Central memory CD8-positive, alpha-beta T cell (primary cell): Measurements from ENCODE around the gene RANGRF.

Source experiments
- ATAC-seq: fragments of 150-1000 bp; cut with Tn5 transposase; replicated peaks from 2 replicates; pipeline ENCODE4 v1.10.0; 2022; ENCODE audit warnings: mild to moderate bottlenecking, moderate FRiP score, moderate number of reproducible peaks; ENCODE audit not compliant: poor library complexity, severe bottlenecking; ENCODE audit errors: extremely low read depth
- DNase-seq, 2 donors: peaks; one replicate each; pipeline ENCODE4 v3.0.0; 2021; ENCODE audit warnings: low spot score in 2 of 2
- H3K27ac Mint-ChIP-seq: one replicate; pipeline ENCODE4 v1.8.0; 2022; ENCODE audit warnings: low read depth, mild to moderate bottlenecking, moderate library complexity, mixed read lengths
- H3K27me3 Mint-ChIP-seq: one replicate; pipeline ENCODE4 v1.8.0; 2022; ENCODE audit warnings: mixed read lengths
- H3K36me3 Mint-ChIP-seq: one replicate; pipeline ENCODE4 v1.8.0; 2022; ENCODE audit warnings: mild to moderate bottlenecking, moderate library complexity, mixed read lengths; ENCODE audit not compliant: insufficient read depth
- H3K4me1 Mint-ChIP-seq: one replicate; pipeline ENCODE4 v1.8.0; 2022; ENCODE audit warnings: mixed read lengths
- H3K4me3 Mint-ChIP-seq: one replicate; pipeline ENCODE4 v1.8.0; 2022; ENCODE audit warnings: mild to moderate bottlenecking, moderate library complexity, mixed read lengths
- H3K9me3 Mint-ChIP-seq: one replicate; pipeline ENCODE4 v1.8.0; 2022; ENCODE audit warnings: mixed read lengths

RANGRF gene

GRCh38 chr17:8311131-8311790 is 22.8 kb downstream of the RANGRF start:
- H3K36me3 Mint-ChIP-seq: peaks cover 2% of the 10 kb centered on the region
- no peak overlapping the region for H3K4me3 Mint-ChIP-seq
- no peaks in the 10 kb centered on the region for H3K4me1 Mint-ChIP-seq
- DNase-seq: no peak
- no peak overlapping the region for H3K27ac Mint-ChIP-seq
- peaks cover 62% of the 10 kb centered on the region for H3K27me3 Mint-ChIP-seq
- ATAC-seq: no peak
- no peaks in the 10 kb centered on the region for H3K9me3 Mint-ChIP-seq

- Mint-ChIP-seq H3K4me3 (no peak overlapping the region), H3K9me3 (no peaks in the 10 kb centered on the region), H3K36me3 (peaks cover 2% of the 10 kb centered on the region), H3K27me3 (peaks cover 66% of the 10 kb centered on the region), H3K4me1 (no peaks in the 10 kb centered on the region), H3K27ac (no peak overlapping the region)
- ATAC-seq: no peak
- DNase-seq: no peak
Measured at GRCh38 chr17:8312251-8312650, 23.8 kb downstream of the RANGRF start.

GRCh38 chr17:8312726-8313600 is 24.5 kb downstream of the RANGRF start:
- Mint-ChIP-seq H3K27ac (no peak overlapping the region), H3K36me3 (peaks cover 2% of the 10 kb centered on the region), H3K9me3 (no peaks in the 10 kb centered on the region), H3K27me3 (peaks cover 66% of the 10 kb centered on the region), H3K4me3 (no peak overlapping the region), H3K4me1 (no peaks in the 10 kb centered on the region)
- ATAC-seq (no peak), DNase-seq (no peak)

GRCh38 chr17:8314797-8315763 is 26.6 kb downstream of the RANGRF start:
- Mint-ChIP-seq H3K9me3 (no peaks in the 10 kb centered on the region), H3K36me3 (no peaks in the 10 kb centered on the region), H3K4me1 (no peaks in the 10 kb centered on the region), H3K27ac (no peak overlapping the region), H3K4me3 (no peak overlapping the region), H3K27me3 (peaks cover 75% of the 10 kb centered on the region)
- ATAC-seq (no peak), DNase-seq (no peak)

- no peaks in the 10 kb centered on the region for H3K9me3 Mint-ChIP-seq
- H3K27ac Mint-ChIP-seq: no peak overlapping the region
- ATAC-seq (no peak), DNase-seq (no peak)
- no peaks in the 10 kb centered on the region for H3K4me1 Mint-ChIP-seq
- peaks cover 68% of the 10 kb centered on the region for H3K27me3 Mint-ChIP-seq
- no peak overlapping the region for H3K4me3 Mint-ChIP-seq
- no peaks in the 10 kb centered on the region for H3K36me3 Mint-ChIP-seq
Measured at GRCh38 chr17:8315764-8316217, 27.3 kb downstream of the RANGRF start.

- no peak for ATAC-seq
- Mint-ChIP-seq H3K4me3 (no peak overlapping the region), H3K9me3 (no peaks in the 10 kb centered on the region), H3K27me3 (peaks cover 57% of the 10 kb centered on the region), H3K36me3 (no peaks in the 10 kb centered on the region), H3K4me1 (no peaks in the 10 kb centered on the region), H3K27ac (no peak overlapping the region)
- no peak for DNase-seq
Measured at GRCh38 chr17:8318010-8318935, 29.8 kb downstream of the RANGRF start.

GRCh38 chr17:8320262-8320661 is 31.8 kb downstream of the RANGRF start:
- Mint-ChIP-seq H3K27me3 (peaks cover 56% of the 10 kb centered on the region), H3K36me3 (no peaks in the 10 kb centered on the region), H3K9me3 (no peaks in the 10 kb centered on the region), H3K4me3 (no peak overlapping the region), H3K4me1 (no peaks in the 10 kb centered on the region), H3K27ac (no peak overlapping the region)
- no peak for DNase-seq
- ATAC-seq: no peak

GRCh38 chr17:8320990-8321389 is 32.5 kb downstream of the RANGRF start:
- Mint-ChIP-seq H3K36me3 (no peaks in the 10 kb centered on the region), H3K4me3 (no peak overlapping the region), H3K27ac (no peak overlapping the region), H3K27me3 (peaks cover 56% of the 10 kb centered on the region), H3K9me3 (no peaks in the 10 kb centered on the region), H3K4me1 (peaks cover 3% of the 10 kb centered on the region)
- ATAC-seq (no peak), DNase-seq (no peak)

- no peaks in the 10 kb centered on the region for H3K36me3 Mint-ChIP-seq
- DNase-seq (no peak), ATAC-seq (no peak)
- H3K9me3 Mint-ChIP-seq: no peaks in the 10 kb centered on the region
- H3K27ac Mint-ChIP-seq: no peak overlapping the region
- peaks cover 60% of the 10 kb centered on the region for H3K27me3 Mint-ChIP-seq
- H3K4me1 Mint-ChIP-seq: peaks cover 12% of the 10 kb centered on the region
- no peak overlapping the region for H3K4me3 Mint-ChIP-seq
Measured at GRCh38 chr17:8322061-8322460, 33.6 kb downstream of the RANGRF start.

GRCh38 chr17:8324132-8324531 is 35.7 kb downstream of the RANGRF start:
- Mint-ChIP-seq H3K27ac (no peak overlapping the region), H3K36me3 (peaks cover 2% of the 10 kb centered on the region), H3K27me3 (peaks cover 59% of the 10 kb centered on the region)

GRCh38 chr17:8324923-8325322 is 36.5 kb downstream of the RANGRF start:
- no peak overlapping the region for H3K27ac Mint-ChIP-seq
- no peak overlapping the region for H3K4me3 Mint-ChIP-seq
- H3K36me3 Mint-ChIP-seq: peaks cover 2% of the 10 kb centered on the region
- no peaks in the 10 kb centered on the region for H3K9me3 Mint-ChIP-seq
- ATAC-seq: no peak
- DNase-seq: no peak
- H3K27me3 Mint-ChIP-seq: peaks cover 59% of the 10 kb centered on the region
- H3K4me1 Mint-ChIP-seq: peaks cover 12% of the 10 kb centered on the region

More at GRCh38 chr17:8324132-8324531, 35.7 kb downstream of the RANGRF start:
- Mint-ChIP-seq H3K9me3 (no peaks in the 10 kb centered on the region), H3K4me3 (no peak overlapping the region), H3K4me1 (peaks cover 12% of the 10 kb centered on the region)
- DNase-seq (no peak), ATAC-seq (no peak)
